Middle frontal gyrus (tissue), 1 donor: ENCODE results near the gene ARHGEF11.
"Not testable (repeated sequence)": the region's sequence is repeated elsewhere in the genome, so short reads cannot be mapped to it uniquely, and the experiment has no call there.

Experiments
- DNase-seq: peaks from one replicate; pipeline ENCODE4 v3.0.0-alpha.2; 2015; ENCODE audit warnings: low spot score; ENCODE audit errors: extremely low spot score

Gene ARHGEF11

GRCh38 chr1:156929596-156930238, 115.8 kb downstream of the ARHGEF11 start:
- no peak for DNase-seq

DNA sequence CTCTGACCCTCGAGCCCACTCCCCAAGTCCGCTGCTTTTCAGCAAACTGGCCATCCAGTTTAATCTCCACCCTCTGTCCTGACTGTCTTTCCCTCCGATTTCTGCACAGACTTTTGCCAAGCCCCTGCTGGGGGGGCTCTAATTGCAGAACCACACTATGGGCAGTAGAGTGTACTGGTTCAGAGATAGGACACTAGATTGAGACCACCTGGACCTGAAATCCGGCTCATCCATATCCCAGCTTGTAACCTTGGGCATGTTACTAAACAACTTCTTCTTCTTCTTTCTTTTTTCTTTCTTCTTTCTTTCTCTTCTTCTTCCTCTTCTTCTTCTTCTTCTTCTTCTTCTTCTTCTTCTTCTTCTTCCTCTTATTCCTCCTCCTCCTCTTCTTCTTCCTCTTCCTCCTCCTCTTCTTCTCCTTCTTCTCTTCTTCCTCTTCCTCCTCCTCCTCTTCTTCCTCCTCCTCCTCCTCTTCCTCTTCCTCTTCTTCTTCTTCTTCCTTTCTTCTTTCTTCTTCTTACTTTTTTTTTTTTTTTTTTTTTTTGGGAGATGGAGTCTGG, 117.4 kb downstream of the ARHGEF11 start:
- no peak for DNase-seq

DNA sequence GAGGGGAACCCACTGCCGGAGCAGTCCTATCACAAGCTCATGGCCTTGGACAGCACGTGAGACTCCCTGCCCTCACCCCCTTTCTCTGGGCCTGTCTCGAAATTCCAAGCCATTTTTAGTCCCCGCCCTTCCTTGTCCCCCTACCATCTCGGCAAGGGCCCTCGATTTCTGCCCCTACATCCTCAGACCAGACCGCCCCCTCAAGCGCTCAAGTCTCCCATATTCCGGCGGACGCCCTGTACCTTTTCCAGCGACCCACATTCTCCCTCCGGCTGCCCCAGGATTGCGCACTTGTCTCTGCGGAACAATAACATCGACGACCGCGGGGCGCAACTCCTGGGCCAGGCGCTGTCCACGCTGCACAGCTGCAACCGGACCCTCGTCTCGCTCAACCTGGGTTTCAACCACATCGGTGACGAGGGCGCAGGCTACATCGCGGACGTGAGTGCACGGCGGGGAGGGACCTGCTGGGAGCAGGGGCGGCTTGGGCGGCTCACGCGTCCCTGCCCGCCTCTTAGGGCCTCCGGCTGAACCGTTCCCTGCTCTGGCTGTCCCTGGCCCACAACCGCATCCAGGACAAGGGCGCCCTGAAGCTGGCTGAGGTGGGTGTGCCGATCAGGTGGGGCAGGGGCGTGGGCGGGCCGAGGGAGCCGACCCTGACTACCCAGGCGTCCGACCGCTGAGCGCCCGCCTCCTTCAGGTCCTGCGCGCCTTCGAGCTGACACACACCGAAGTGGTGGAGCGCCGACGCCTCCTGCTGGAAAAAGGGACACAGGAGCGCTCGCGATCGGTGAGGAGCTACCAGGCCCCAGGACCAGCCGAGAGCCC, 118.1 kb downstream of the ARHGEF11 start:
- no peak for DNase-seq

GRCh38 chr1:156926695-156927094, 118.8 kb downstream of the ARHGEF11 start:
- DNase-seq = not testable (repeated sequence)

DNA sequence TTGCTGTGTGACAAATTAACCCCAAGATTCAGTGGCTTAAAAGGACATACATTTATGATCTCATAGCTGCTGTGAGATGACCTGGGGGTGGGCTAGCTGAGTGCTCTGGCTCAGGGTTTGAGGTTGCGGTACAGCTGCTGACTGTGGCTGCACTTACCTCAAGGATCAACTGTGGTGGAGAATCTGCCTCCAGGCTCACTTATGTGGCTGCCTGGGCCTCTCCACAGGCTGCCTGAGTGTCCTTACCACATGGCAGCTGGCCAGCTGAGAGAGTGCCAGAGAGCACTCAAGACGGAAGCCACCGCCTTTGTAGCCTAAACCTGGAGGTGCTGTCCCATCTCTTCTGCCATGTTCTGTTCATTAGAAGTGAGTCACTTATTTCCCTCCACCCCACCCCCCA, 119.4 kb downstream of the ARHGEF11 start:
- DNase-seq = no peak

DNA sequence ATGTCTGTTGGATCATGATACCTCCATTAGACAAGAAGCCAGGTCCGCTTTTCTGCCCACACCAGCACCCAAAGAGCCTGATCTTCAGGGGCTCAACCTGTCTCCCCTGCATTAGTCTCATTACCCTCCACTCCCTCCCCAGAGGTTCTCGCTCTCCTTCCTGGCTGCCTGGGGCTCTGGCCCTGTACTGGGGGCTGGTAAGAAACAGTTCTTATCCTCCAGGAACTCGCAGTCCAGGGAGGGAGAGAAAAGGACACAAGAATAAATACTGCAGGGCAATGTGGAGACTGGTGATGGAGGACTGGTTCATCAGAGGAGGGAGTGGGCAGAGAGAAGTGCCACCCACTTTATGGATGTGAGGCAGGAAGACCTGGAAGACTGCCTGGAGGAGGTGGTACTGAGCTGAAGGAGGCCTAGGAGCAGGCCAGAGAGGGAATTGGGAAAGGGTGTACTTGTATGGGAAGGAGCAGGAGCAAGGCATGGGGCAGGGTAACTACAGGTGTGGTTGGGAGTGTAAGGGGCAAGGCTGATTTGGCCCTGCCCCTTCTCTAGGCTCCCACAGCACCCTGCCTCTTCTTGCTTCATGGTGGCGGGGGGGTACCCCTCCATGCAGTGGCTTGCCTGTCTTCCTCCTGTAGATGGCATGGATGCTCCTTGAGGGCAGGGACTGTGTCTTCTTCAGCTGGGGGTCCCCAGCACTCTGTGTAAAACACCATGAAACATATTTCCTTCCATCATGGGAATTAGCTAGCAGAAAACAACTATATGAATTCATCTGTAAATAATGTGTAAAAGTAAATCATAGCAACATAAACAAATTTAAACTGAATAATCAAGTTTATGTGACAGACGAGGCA, 120.2 kb downstream of the ARHGEF11 start:
- no peak for DNase-seq

DNA sequence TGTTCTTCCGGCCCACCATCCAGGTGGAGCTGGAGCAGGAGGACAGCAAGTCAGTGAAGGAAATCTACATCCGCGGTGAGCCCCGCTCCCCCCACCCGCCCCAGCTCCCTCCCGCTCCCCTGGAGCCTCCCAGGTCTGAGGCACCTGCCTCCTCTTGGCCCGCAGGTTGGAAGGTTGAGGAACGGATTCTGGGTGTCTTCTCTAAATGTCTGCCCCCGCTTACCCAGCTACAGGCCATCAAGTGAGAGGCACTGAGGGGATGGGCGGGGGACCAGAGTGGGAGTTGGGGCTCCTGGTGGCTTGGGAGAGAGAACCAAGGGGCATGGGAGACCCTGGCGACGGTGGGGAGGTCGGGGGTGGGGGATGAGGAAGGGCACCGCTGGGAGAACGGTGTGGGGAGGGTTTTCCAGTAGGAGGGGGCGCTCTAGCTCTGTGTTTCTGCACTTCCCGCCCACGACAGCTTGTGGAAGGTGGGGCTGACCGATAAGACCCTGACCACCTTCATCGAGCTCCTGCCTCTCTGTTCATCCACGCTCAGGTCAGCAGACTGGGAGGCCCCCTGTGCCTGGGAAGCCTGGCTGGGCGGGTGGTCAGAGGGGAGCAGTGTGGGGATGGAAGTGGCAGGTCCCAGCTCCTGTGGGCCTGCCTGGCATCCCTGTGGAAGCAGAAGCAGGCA, 120.9 kb downstream of the ARHGEF11 start:
- no peak for DNase-seq

DNA sequence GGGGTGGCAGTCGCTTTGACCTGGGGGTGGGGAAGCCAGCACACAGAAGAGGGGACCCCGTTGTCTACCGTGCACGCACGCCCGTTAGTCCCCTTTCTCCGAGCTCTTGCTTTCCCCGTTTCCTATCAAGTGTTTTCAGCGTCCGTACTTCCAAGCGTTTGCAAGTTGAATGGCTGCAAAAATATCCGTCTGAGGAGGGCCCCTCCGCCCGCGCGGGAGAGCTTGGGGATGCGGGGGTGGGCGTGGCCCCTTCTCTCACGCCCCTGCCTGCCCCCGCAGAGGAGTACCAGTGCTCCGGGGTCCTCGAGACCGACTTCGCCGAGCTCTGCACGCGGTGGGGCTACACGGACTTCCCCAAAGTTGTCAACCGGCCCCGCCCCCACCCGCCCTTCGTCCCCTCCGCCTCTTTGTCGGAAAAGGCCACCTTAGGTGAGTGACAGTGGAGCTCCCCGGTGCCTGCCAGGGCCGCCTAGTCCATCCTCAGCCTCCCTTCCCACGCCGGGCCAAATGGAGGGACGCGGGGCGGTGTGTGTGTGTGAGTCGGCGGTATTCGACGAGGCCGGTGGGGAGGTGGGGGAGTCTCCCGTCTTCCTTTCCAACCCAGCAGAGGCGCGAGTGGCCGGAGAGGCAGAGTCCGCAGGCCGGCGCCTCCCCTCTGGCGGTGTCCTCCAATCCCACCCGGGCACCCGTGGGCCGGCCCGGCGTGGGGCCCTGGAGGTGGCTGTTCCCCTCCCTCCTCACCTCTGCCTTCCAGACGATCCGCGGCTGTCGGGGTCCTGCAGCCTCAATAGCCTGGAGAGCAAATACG, 121.7 kb downstream of the ARHGEF11 start:
- DNase-seq = no peak

- no peak for DNase-seq
Observed at GRCh38 chr1:156922986-156923669, 122.4 kb downstream of the ARHGEF11 start.

DNA sequence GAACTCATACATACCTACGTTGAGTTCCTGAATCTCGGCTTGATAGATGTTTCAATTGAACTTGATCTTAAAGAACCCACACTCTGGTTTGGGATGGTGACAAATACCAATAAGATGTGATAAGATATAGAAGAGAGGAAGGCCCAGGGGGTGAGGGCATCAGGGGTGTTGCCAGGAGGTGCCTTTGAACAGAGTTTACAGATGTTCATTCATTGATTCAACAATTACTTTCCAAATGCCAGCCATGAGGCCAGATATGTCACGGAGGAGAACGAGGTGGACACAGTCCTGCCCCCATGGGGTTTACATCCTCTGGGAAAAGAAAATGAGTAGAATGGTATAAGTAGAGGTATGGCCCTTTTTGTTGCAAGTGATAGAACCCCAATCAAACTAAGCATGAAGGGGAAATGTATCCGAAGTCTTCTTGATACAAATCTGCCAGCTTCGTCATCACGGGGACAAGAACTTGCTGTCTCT, 124.5 kb downstream of the ARHGEF11 start:
- DNase-seq = no peak

DNA sequence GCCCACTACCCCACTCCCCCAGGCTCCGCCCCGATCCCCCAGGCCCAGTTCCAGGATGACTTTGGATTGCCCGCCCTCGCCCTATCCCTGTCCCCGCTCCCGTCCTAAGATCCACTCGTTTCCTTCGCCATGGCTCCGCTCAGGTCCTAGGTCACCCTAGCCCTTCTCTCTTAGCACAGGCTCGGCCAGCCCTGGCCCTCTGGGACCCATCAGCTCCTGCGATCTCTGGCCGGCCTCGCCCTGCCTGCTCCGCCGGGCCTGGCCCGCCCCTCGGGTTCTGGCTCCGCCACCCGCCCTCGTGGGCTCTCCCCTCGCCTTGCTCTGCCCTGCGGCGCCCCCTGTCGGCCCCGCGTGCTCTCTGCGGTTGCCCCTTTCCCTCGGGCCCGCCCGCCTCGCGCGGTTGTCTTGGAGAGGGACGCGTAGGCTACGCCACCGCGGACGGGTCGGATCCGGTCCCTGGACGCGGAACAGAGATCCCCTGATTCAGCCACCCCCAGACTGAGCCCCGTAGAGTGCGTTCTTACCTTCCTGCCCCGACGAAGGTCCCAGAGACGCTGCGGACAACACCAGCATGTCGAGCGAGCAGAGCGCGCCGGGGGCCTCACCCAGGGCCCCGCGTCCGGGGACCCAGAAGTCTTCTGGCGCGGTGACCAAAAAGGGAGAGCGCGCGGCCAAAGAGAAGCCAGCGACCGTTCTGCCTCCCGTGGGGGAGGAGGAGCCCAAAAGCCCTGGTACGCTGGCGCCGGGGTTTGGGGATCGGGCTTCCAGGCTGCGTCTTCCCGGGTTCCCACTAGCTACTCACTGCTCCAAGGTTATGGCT, 125.1 kb downstream of the ARHGEF11 start, which contains the start of gene LRRC71:
Gene LRRC71 (plus strand): TSS at position 400 of the 820 bp plus-strand sequence. CDS start 172 bp downstream, at position 572.
- DNase-seq = peak; percentile 9

DNA sequence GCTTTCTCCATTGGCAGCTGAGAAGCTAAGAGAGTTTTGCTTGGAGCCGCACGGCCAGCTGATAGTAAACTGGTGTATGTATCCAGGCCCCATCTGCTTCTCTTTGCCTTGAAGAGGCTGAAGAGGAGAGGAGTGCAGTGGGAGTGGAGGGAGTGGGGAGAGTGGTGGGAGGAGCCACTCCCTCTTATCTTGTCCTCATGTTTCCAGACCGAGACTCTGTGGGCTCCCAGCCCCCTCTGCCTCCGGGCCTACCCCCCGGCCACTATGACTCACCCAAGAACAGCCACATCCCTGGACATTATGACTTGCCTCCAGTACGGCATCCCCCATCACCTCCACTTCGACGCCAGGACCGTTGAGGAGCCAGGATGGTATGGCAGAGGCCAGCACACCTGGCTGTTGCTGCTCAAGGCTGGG, 131.1 kb downstream of the ARHGEF11 start:
- DNase-seq = no peak

GRCh38 chr1:156913809-156914387, 131.6 kb downstream of the ARHGEF11 start:
- DNase-seq = no peak

GRCh38 chr1:156912861-156913808, 132.4 kb downstream of the ARHGEF11 start:
- no peak for DNase-seq

- DNase-seq = no peak
Observed at GRCh38 chr1:156912310-156912709, 133.2 kb downstream of the ARHGEF11 start.

- no peak for DNase-seq
Observed at GRCh38 chr1:156911577-156912298, 133.8 kb downstream of the ARHGEF11 start.
